Measurements from ENCODE around the gene ZW10.

DNA sequence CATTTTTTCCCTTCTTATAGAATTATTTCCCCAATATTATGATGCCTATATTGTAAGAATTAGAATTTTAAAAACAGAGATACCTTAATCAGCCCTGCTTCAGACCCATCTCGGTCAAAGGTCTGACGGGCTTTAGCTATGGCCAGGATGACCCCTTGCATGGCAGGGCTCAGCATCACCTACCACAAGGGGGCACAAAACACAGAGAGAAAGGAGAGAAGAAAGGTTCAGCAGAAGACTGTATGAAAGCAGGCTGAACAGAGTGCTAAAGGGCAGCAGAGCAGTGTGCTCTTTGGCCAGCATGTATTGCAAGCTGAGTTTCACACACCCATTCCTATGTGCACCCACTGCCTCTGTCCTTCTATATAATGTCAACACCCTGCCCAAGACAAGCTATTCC lies 32.9 kb upstream of the ZW10 start:
- TF ChIP-seq EZH2 (IDR thresholded peaks at IDR 0.05): no peak
- no peak for TF ChIP-seq FOXP2 (optimal IDR thresholded peaks at IDR 0.05; ENCODE audit: control extremely low read depth, extremely low read length, insufficient read depth)

Measured in SK-N-MC (cell line).